Brain microvascular endothelial cell (primary cell): ENCODE measurements around the gene STAG1.

ENCODE experiments used
- DNase-seq: peaks from one replicate; pipeline ENCODE4 v3.0.0-alpha.2; 2020
- H3K27ac ChIP-seq: fragments of 250-450 bp; sonication (Bioruptor Pico); 2 replicates; pipeline ENCODE4 v1.5.1; 2020; ENCODE audit warnings: mild to moderate bottlenecking, moderate library complexity
- H3K27me3 ChIP-seq: fragments of 250-450 bp; sonication (Bioruptor Pico); replicated peaks from 2 replicates; pipeline ENCODE4 v1.5.1; 2020; ENCODE audit warnings: mild to moderate bottlenecking
- H3K36me3 ChIP-seq: fragments of 250-450 bp; sonication (Bioruptor Pico); replicated peaks from 2 replicates; pipeline ENCODE4 v1.5.1; 2020; ENCODE audit warnings: mild to moderate bottlenecking
- H3K4me3 ChIP-seq: 2 replicates; pipeline ENCODE4 v1.5.1; 2011; ENCODE audit warnings: low read depth, mild to moderate bottlenecking, control low read depth, low read length, moderate library complexity
- in situ Hi-C: cut with HindIII; loops from 2 replicates; pipeline ENCODE4 v1.10.0; 2017; ENCODE audit warnings: low sequenced_read_pairs, low pct_ligation_motif_present
- TF ChIP-seq, protein P1 (sequence below): IDR thresholded peaks from 2 replicates; pipeline ENCODE4 v1.5.1; 2011; ENCODE audit warnings: low read depth, mild to moderate bottlenecking, moderate library complexity, low read length, control low read depth, inconsistent platforms; ENCODE audit errors: missing control alignments

Gene STAG1

DNA sequence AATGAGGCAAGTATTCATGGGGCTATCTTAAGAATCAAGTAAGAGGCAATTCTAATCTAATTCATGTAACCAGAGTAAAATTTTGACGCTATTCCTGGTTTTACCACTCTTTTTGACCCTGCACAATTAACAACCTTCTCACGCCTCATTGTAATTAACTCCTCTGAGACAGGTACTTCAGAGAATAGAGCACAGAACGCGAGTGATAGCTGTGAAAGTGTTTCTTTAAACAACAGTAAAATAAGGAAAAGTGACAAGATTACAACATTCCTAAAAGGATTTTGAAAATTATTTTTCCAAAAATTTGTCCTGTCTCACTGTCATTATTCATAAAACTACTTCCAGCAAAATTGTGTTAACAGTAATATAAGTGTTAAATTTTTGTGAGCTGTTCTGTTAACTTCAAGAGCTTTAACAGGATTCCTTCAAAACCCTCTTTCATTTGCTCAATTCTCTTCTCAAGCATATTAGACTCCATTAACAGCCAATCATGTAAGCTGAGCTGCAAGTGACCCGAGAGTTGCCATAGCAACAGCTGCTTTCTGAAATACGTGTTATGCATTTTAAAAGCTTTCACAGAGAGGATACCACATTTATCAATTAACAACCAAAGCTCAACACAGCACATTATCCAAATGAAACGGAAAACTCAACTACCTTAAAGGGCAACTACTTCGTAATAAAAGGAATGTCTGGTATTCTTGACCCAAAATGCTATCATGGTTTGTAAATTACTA, 93.1 kb downstream of the STAG1 start:
- H3K4me3 ChIP-seq: no peak overlapping the region
- DNase-seq: peak; percentile 70
- TF ChIP-seq, protein P1, sequence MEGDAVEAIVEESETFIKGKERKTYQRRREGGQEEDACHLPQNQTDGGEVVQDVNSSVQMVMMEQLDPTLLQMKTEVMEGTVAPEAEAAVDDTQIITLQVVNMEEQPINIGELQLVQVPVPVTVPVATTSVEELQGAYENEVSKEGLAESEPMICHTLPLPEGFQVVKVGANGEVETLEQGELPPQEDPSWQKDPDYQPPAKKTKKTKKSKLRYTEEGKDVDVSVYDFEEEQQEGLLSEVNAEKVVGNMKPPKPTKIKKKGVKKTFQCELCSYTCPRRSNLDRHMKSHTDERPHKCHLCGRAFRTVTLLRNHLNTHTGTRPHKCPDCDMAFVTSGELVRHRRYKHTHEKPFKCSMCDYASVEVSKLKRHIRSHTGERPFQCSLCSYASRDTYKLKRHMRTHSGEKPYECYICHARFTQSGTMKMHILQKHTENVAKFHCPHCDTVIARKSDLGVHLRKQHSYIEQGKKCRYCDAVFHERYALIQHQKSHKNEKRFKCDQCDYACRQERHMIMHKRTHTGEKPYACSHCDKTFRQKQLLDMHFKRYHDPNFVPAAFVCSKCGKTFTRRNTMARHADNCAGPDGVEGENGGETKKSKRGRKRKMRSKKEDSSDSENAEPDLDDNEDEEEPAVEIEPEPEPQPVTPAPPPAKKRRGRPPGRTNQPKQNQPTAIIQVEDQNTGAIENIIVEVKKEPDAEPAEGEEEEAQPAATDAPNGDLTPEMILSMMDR: no peak
- H3K27ac ChIP-seq: no peak overlapping the region
- no peaks in the 10 kb centered on the region for H3K36me3 ChIP-seq
- in situ Hi-C loops: no loop called here
- no peaks in the 10 kb centered on the region for H3K27me3 ChIP-seq

DNA sequence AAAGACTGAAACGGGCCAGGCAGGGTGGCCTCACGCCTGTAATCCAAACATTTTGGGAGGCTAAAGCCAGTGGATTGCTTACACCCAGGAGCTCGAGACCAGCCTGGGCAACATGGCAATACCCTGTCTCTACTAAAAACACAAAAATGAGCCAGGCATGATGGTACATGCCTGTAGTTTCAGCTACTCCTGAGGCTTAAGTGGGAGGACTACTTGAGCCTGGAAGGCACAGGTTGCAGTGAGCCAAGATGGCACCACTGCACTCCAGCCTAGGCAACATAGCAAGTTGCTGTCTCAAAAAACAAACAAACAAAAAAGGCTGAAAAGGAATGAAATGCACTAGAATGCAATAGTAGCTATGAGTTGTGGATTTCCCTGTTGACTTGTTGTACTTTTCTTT, 94.7 kb downstream of the STAG1 start:
- H3K27me3 ChIP-seq: no peaks in the 10 kb centered on the region
- DNase-seq: no peak
- no peak overlapping the region for H3K4me3 ChIP-seq
- in situ Hi-C loops: no loop called here
- no peak overlapping the region for H3K27ac ChIP-seq
- no peaks in the 10 kb centered on the region for H3K36me3 ChIP-seq
- TF ChIP-seq, protein P1: no peak

DNA sequence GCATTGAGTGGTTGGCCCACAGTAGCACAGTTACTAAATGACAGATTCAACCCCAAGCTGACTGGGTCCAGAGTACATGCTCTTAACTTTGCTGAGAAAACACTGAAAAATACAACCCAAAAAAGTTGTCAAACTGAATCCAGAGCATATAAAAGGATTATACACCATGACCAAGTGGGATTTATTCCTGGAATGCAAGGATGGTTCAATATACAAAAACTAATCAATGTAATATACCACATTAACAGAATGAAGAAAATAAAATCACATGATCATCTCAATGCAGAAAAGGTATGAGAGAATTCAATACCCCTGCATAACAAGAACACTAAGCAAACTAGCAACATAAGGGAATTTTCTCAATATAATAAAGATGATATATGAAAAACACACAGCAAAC, 98.5 kb downstream of the STAG1 start:
- TF ChIP-seq, protein P1: no peak
- Histone ChIP-seq H3K4me3 (no peak overlapping the region), H3K27me3 (no peaks in the 10 kb centered on the region), H3K27ac (no peak overlapping the region), H3K36me3 (no peaks in the 10 kb centered on the region)
- DNase-seq: no peak
- in situ Hi-C loops: no loop called here

DNA sequence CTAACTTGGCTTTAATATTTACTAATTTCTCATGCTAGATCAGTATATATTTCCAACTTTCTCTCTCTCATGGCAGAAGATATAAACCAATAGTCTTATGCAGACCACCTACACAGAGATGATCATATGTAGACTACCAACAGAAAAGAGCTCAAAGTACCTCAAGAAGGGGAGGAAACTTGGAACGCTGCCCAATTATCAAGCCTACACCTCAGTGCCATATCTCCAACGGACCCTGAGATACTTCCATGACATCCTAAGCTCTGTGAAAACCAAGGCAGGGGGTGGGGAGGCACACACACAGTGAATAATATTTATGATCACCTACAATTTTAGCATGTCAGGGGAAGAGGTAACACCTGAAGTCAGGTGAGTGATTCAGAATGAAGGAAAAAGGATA, 100.6 kb downstream of the STAG1 start:
- in situ Hi-C loops: no loop called here
- no peaks in the 10 kb centered on the region for H3K36me3 ChIP-seq
- DNase-seq: no peak
- H3K27me3 ChIP-seq: no peaks in the 10 kb centered on the region
- TF ChIP-seq, protein P1: no peak
- no peak overlapping the region for H3K4me3 ChIP-seq
- H3K27ac ChIP-seq: no peak overlapping the region

DNA sequence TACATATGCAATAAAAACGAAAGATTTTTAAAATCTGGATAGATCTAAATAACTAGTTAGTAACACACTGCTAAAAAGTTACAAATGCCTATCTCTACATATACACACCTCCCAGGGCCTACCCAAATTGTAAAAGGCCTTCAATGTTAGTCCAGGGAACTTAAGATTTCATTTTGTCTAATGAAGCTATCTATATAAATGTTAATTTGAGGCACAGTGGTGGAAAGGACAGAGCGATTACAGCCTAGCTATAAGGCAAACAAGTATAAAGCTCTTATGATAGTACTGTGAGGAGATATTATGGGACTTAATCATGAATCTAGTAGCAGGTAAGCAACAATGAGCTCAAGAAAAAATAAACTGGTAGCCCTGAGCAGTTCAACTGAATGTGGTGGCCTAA, 101.7 kb downstream of the STAG1 start:
- Histone ChIP-seq H3K36me3 (no peaks in the 10 kb centered on the region), H3K27me3 (no peaks in the 10 kb centered on the region), H3K27ac (no peak overlapping the region), H3K4me3 (no peak overlapping the region)
- TF ChIP-seq, protein P1: no peak
- in situ Hi-C loops: no loop called here
- no peak for DNase-seq

DNA sequence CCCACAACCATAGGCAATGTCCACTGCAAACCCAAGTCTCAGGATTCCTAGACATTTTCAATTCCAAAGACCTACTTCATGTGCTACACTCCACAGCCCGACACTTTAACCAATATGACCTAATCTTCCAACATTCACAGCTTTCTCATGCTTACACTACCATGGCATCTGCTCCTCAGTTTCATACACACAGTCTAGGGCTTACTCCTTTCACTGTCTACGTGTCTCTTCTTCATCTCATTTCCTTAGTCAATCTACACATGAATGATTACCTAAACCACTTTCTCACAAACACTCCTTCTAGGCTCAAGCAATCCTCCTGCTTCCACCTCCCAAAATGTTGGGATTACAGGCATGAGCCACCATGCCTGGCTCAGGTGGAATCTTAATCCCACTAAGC, 106.3 kb downstream of the STAG1 start:
- H3K27ac ChIP-seq: no peak overlapping the region
- H3K27me3 ChIP-seq: no peaks in the 10 kb centered on the region
- H3K4me3 ChIP-seq: no peak overlapping the region
- H3K36me3 ChIP-seq: no peaks in the 10 kb centered on the region
- DNase-seq: no peak
- TF ChIP-seq, protein P1: no peak
- in situ Hi-C loops: no loop called here
